Hepatic stellate cell (primary cell): ENCODE measurements around the gene TARBP2.

Experiments
- DNase-seq: peaks from one replicate; pipeline ENCODE4 v3.0.0; 2011; ENCODE audit warnings: low spot score

TARBP2 gene, protein sequence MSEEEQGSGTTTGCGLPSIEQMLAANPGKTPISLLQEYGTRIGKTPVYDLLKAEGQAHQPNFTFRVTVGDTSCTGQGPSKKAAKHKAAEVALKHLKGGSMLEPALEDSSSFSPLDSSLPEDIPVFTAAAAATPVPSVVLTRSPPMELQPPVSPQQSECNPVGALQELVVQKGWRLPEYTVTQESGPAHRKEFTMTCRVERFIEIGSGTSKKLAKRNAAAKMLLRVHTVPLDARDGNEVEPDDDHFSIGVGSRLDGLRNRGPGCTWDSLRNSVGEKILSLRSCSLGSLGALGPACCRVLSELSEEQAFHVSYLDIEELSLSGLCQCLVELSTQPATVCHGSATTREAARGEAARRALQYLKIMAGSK

GRCh38 chr12:53500776-53501614 is at the start of gene TARBP2:
TSS of gene TARBP2 (plus strand) at chr12:53501283. CDS start at chr12:53501409, 126 bp downstream.
- DNase-seq = peak; percentile 97

DNA sequence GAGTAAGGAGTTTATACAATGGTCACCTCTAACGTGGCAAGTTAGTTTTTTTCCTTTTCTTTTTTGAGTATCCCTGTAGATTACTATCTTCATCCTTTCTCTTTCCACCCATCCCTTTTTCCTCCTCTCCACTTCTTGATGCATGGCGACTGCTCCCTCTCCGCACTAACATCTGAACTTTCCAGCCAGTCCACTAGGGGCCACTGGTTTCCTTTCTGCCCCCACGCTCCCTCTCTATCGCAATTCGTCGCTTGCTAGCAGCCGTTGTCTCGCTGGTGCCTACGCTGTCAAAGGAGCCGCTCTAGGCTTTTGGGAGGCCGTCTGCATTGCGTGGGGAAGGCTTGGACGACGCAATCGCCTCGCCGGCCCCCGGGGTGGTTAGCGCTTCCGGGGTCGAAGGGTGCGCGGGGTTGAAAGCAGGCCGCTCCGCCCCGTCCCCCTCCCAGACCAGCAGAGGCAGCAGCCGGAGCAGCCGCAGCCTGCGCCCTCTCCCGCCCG is 49.4 kb upstream of the TARBP2 start, which contains the start of gene PCBP2:
Gene PCBP2, plus strand, starts transcription at position 442 of the 498 bp plus-strand sequence. CDS start 2,699 bp downstream, outside the sequence.
- peak; percentile 98 for DNase-seq

GRCh38 chr12:53452159-53453077 is 48.7 kb upstream of the TARBP2 start:
- DNase-seq = peak; percentile 84

DNA sequence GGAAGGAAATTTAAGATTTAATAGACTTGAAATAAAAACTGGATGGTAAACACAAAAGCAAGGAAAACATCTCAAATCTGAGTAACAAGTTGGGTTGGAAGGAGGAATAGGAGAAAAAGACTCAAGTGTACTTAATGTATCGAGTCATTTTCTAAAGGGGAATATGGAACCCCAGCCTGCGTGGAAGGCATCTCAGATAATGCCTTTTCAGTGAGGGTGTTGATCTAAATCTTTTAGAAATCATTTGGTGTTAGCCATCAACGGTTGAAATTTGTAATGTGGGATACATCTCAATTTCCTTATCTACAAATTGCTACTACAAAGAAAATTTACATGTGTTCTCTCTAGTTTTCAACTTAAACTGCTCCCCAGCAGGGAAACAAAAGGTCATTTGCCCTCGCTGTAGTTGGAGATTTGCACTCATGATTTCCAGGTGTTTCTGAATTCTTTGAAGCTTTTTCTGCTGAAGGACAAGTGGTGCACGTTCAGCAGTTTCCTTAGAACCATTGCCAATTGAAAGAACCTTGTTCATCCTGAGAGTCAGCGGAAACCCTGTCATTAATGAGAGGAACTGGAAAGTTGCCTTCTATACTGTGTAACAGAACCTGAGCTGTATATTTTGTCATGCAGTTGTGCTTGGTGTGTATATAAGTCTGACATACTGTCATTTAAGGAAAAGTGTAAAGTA is 47.0 kb upstream of the TARBP2 start:
- DNase-seq = no peak

- DNase-seq = no peak
Observed at GRCh38 chr12:53454707-53455106, 46.4 kb upstream of the TARBP2 start.

DNA sequence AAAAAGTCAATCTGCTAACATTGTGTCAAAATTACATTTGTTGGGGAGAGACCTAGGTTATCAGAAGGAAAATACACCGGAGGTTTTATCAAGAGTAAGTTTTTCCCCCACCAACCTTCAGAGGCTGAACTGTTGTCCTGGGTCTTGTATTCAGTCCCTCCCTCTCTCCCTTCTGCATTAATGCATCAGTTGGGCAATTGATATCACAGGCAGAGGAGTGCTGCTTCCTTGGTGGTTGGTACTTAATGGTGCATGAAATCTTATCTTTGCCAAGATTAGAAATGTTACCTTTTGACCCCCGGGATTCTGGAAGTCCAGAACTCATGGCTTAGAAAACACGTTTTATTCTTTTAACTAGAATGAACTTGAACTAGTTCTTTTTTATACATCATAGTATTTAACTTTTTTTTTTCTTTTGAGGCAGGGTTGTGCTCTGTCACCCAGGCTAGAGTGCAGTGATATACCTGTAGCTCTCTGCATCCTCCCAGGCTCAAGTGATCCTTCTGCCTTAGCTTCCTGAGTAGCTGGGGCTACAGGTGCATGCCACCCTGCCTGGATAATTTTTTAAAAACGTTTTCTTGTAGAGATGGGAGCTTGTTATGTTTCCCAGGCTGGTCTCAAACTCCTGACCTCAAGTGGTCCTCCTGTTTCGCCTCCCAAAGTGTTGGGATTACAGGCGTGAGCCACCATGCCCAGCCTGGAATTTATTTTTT is 44.3 kb upstream of the TARBP2 start:
- no peak for DNase-seq

- DNase-seq = no peak
Observed at GRCh38 chr12:53459097-53459496, 42.0 kb upstream of the TARBP2 start.

DNA sequence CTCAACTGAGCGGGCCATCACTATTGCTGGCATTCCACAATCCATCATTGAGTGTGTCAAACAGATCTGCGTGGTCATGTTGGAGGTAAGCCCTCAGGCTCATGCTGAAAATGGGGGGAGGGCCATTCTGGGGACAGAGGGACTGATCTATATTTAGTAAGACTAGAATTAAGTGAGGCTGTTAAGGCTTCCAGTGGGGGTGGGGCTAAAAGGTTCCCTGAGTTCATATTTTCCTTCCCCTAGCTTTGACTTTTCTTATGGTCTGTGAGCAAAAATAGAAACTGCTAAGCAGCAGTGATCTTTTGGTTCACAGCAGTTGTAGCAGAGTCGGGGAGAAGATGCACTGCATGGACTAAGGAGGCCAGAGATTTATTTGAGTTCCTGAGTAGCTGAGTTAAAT is 40.0 kb upstream of the TARBP2 start:
- DNase-seq = no peak

GRCh38 chr12:53461591-53461990 is 39.5 kb upstream of the TARBP2 start:
- DNase-seq = no peak

DNA sequence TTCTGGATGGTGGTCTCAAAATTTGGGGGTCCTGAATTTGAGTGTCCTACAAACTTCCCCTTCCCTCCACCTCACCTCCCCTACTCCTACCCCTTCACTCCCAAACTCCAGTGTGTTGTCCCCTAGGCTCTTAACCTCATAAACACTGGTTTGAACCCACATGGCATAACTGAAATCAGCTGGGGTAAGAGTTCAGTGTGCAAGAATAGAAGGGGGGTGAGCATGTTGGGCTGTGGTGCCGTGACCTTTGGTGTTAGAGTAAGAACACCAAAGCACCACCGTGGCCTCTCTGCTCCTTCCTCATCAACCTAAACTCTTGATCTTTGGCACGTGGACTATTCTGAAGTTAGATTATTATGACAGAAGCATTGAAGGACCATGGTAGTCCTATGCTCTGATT is 38.1 kb upstream of the TARBP2 start:
- no peak for DNase-seq

- no peak for DNase-seq
Observed at GRCh38 chr12:53463802-53464560, 37.1 kb upstream of the TARBP2 start.

DNA sequence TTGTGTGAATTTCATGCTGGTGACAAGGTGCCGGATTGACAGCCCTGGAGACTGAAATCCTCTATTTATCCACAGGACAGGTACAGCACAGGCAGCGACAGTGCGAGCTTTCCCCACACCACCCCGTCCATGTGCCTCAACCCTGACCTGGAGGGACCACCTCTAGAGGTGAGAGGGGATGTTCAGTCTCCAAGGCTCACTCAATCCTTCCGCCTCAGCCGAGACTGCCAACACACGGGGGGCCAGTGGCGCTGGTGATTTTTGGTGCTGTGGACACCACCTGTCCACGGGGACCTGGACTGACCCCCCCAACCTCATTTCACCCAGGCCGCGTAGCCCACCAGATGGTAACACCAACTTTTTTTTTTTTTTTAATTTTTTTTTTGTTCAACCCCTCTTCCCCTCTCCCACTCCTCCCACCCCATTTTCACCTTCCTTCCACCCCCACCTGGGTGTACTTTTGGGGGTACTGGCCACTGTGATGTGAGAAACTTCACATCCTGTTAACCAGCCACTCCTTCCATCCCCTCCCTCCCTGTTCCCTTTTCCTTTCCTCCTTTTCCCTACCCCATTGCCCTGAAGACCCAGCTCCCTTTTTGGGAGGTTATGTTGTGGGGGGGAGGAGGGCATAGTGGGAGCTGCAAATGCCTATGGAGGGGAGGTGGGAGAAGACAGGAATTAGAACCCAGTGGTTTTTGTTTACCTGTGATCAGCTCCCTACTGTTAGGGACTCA is 36.2 kb upstream of the TARBP2 start:
- DNase-seq = no peak

- no peak for DNase-seq
Observed at GRCh38 chr12:53465679-53466078, 35.4 kb upstream of the TARBP2 start.

GRCh38 chr12:53466640-53467039 is 34.4 kb upstream of the TARBP2 start:
- no peak for DNase-seq

DNA sequence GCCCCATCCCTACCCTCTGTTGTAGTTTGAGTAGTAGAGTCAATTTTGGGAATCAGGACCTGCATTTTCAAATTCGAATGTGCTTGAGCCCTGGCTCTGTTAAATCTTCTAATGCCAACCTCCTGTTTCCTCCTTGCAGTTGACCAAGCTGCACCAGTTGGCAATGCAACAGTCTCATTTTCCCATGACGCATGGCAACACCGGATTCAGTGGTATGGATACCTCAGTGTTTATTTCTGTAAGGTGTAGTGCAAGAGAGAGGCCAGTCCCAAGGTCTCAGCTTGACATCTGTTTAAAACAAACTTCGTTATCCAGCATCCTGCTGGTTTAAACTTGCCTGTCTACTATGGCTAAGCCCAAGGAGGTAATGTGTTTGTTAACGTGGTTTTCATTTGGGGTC is 34.0 kb upstream of the TARBP2 start:
- no peak for DNase-seq

DNA sequence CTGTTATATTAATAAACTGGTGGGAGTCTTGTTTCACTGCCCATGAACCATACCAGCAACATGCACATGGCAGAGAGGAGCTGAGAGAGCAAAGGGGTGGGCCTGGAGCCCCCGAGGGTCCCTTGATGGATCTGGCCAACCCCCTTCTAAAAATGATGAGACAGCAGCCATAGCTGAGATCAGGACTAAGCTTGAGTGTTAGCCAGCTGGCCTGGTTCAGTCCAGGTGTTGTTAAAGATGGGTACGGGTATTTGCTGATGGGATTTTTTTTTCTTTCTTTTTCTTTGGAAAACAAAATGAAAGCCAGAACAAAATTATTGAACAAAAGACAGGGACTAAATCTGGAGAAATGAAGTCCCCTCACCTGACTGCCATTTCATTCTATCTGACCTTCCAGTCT is 33.2 kb upstream of the TARBP2 start:
- DNase-seq = no peak

- DNase-seq = no peak
Observed at GRCh38 chr12:53468282-53468681, 32.8 kb upstream of the TARBP2 start.

GRCh38 chr12:53472056-53472582 is 29.0 kb upstream of the TARBP2 start:
- no peak for DNase-seq

DNA sequence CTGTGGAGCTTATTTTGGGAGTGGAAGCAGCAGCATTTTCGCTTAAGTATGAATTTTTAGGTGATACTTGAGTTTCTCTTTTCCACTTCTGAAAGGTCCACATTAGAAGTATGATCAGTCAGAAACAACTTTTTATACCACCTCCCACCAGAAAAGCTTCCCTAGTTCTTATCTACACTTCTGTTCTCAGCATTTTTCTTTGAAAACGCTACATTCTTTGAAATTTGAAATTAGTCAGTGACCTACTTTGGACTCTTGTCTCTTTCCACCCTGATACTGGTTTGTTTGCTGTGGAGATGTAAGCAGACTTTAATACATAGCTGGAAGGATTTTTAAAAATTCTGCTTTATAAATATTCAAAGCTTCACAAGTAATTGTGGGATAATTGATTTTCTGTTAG is 27.0 kb upstream of the TARBP2 start:
- DNase-seq = no peak
